Neural cell (in vitro differentiated cells): ENCODE measurements around the gene TSPEAR. TPM values are rescaled to one million over a fixed set of nuclear protein-coding genes. Genes with fewer than 3 reads are reported as not detected.

Experiments
- H2AFZ ChIP-seq: fragments of 200-600, 300-800 bp; sonication (generic), shearing (Covaris generic); 2 replicates; pipeline ENCODE4 v1.6.0; 2014; ENCODE audit warnings: low read depth, mild to moderate bottlenecking, antibody characterized with exemption, low read length, moderate library complexity
- H3F3A ChIP-seq: fragments of 200-600 bp; shearing (Covaris generic); 2 replicates; pipeline ENCODE4 v1.6.1; 2016; ENCODE audit warnings: mild to moderate bottlenecking, moderate library complexity, mixed read lengths, antibody characterized with exemption, low read length; ENCODE audit not compliant: insufficient read depth, poor library complexity, severe bottlenecking
- H3K27ac ChIP-seq: fragments of 200-600, 300-800 bp; sonication (generic), shearing (Covaris generic); 2 replicates; pipeline ENCODE4 v1.5.1; 2014; ENCODE audit warnings: mild to moderate bottlenecking, low read length, moderate library complexity
- H3K27me3 ChIP-seq: fragments of 300-800, 200-600 bp; sonication (generic), shearing (Covaris generic); 2 replicates; pipeline ENCODE4 v1.6.0; 2014; ENCODE audit warnings: mild to moderate bottlenecking, low read depth, low read length, moderate library complexity; ENCODE audit not compliant: insufficient read depth
- H3K36me3 ChIP-seq: fragments of 300-800, 200-600 bp; sonication (generic), shearing (Covaris generic); 2 replicates; pipeline ENCODE4 v1.5.1; 2014; ENCODE audit warnings: mild to moderate bottlenecking, antibody characterized with exemption, low read length, moderate library complexity; ENCODE audit not compliant: insufficient read depth
- H3K4me2 ChIP-seq: fragments of 300-800, 200-600 bp; sonication (generic), shearing (Covaris generic); 2 replicates; pipeline ENCODE4 v1.6.0; 2014; ENCODE audit warnings: mild to moderate bottlenecking, low read length
- H3K4me3 ChIP-seq: fragments of 300-800, 200-600 bp; sonication (generic), shearing (Covaris generic); 2 replicates; pipeline ENCODE4 v1.5.1; 2014; ENCODE audit warnings: mild to moderate bottlenecking, low read length, moderate library complexity
- H3K79me2 ChIP-seq: fragments of 200-600 bp; shearing (Covaris generic); replicated peaks from 2 replicates; pipeline ENCODE4 v1.6.0; 2014; ENCODE audit warnings: mild to moderate bottlenecking, low read length, moderate library complexity; ENCODE audit not compliant: insufficient read depth
- H3K9ac ChIP-seq: fragments of 300-800, 200-600 bp; sonication (generic), shearing (Covaris generic); 2 replicates; pipeline ENCODE4 v1.6.1; 2016; ENCODE audit warnings: mild to moderate bottlenecking, low read length, mixed read lengths
- H3K9me2 ChIP-seq: fragments of 200-600 bp; shearing (Covaris generic); 2 replicates; pipeline ENCODE4 v1.6.1; 2016; ENCODE audit warnings: mild to moderate bottlenecking, low read length, mixed read lengths; ENCODE audit not compliant: insufficient read depth
- H3K9me3 ChIP-seq: fragments of 200-600, 300-800 bp; sonication (generic), shearing (Covaris generic); 2 replicates; pipeline ENCODE4 v1.6.1; 2016; ENCODE audit warnings: mild to moderate bottlenecking, mixed run types, low read length, moderate library complexity, mixed read lengths
- H4K20me1 ChIP-seq: fragments of 200-600 bp; shearing (Covaris generic); 2 replicates; pipeline ENCODE4 v1.6.1; 2016; ENCODE audit warnings: mild to moderate bottlenecking, mixed run types; ENCODE audit not compliant: insufficient read depth
- EP300 ChIP-seq: fragments of 450-650 bp; conservative IDR thresholded peaks from 2 replicates; pipeline ENCODE4 v1.6.1; 2014; ENCODE audit warnings: antibody characterized with exemption, mild to moderate bottlenecking, moderate library complexity; ENCODE audit not compliant: poor library complexity, severe bottlenecking
- EZH2 ChIP-seq: fragments of 200-600, 300-800 bp; shearing (Covaris generic), sonication (generic); IDR thresholded peaks from 2 replicates; pipeline ENCODE4 v1.6.1; 2014; ENCODE audit warnings: antibody characterized with exemption, low read length, borderline replicate concordance, mild to moderate bottlenecking; ENCODE audit not compliant: insufficient read depth, poor library complexity, severe bottlenecking
- POLR2AphosphoS5 ChIP-seq: IDR thresholded peaks from 2 replicates; pipeline ENCODE4 v1.6.1; 2012
- RAD21 ChIP-seq: fragments of 450-650 bp; conservative IDR thresholded peaks from 2 replicates; pipeline ENCODE4 v1.6.1; 2014; ENCODE audit warnings: antibody characterized with exemption, mild to moderate bottlenecking, moderate library complexity
- SMC3 ChIP-seq: fragments of 450-650 bp; conservative IDR thresholded peaks from 2 replicates; pipeline ENCODE4 v1.6.1; 2014; ENCODE audit warnings: antibody characterized with exemption, mild to moderate bottlenecking, moderate library complexity; ENCODE audit not compliant: poor library complexity
- TAF1 ChIP-seq: IDR thresholded peaks from 2 replicates; pipeline ENCODE4 v1.6.1; 2012; ENCODE audit warnings: low read depth
- polyA plus RNA-seq: library from polyadenylated mRNA; depleted of rRNA; stranded (reverse); fragments of >200 nt; gene quantifications from 2 replicates; pipeline ENCODE4 v1.2.3, GENCODE V29; 2014
- TF ChIP-seq, protein P1 (sequence below): IDR thresholded peaks from 2 replicates; pipeline ENCODE4 v1.6.1; 2012; ENCODE audit warnings: borderline replicate concordance
- TF ChIP-seq, protein P2 (sequence below): fragments of 450-650 bp; IDR thresholded peaks from 2 replicates; pipeline ENCODE4 v1.5.1; 2014; ENCODE audit warnings: antibody characterized with exemption, mild to moderate bottlenecking, moderate library complexity; ENCODE audit not compliant: poor library complexity, severe bottlenecking

Gene TSPEAR
- polyA plus RNA-seq, 1 donor from 2014 or later, result 0.19 TPM

DNA sequence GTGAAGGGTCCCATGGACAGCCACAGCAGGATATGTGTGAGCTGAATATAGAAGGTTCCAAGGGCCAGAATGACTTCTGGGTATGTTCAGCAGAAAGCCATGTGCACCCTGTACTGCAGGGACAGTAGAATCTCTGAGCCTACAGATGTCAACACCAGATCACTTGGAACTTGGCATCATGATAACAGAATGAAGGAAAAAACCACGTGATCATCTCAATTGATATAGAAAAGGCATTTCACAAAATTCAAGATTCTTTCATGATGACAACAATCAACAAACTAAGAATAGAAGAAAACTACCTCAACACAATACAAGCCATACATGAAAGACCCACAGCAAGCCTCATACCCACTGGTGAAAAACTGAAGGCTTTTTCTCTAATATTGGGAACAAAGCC lies 43.8 kb downstream of the TSPEAR start:
- no peaks in the 10 kb centered on the region for H3K79me2 ChIP-seq
- no peak overlapping the region for H3K9ac ChIP-seq
- peaks cover 4% of the 10 kb centered on the region for H3K9me3 ChIP-seq
- H3K9me2 ChIP-seq, result no peaks in the 10 kb centered on the region
- H3K4me3 ChIP-seq, result no peak overlapping the region
- TF ChIP-seq POLR2AphosphoS5, result no peak
- TF ChIP-seq, protein P1, sequence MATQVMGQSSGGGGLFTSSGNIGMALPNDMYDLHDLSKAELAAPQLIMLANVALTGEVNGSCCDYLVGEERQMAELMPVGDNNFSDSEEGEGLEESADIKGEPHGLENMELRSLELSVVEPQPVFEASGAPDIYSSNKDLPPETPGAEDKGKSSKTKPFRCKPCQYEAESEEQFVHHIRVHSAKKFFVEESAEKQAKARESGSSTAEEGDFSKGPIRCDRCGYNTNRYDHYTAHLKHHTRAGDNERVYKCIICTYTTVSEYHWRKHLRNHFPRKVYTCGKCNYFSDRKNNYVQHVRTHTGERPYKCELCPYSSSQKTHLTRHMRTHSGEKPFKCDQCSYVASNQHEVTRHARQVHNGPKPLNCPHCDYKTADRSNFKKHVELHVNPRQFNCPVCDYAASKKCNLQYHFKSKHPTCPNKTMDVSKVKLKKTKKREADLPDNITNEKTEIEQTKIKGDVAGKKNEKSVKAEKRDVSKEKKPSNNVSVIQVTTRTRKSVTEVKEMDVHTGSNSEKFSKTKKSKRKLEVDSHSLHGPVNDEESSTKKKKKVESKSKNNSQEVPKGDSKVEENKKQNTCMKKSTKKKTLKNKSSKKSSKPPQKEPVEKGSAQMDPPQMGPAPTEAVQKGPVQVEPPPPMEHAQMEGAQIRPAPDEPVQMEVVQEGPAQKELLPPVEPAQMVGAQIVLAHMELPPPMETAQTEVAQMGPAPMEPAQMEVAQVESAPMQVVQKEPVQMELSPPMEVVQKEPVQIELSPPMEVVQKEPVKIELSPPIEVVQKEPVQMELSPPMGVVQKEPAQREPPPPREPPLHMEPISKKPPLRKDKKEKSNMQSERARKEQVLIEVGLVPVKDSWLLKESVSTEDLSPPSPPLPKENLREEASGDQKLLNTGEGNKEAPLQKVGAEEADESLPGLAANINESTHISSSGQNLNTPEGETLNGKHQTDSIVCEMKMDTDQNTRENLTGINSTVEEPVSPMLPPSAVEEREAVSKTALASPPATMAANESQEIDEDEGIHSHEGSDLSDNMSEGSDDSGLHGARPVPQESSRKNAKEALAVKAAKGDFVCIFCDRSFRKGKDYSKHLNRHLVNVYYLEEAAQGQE, result no peak
- no peaks in the 10 kb centered on the region for H3K36me3 ChIP-seq
- H4K20me1 ChIP-seq, result no peaks in the 10 kb centered on the region
- H3K27ac ChIP-seq, result no peak overlapping the region
- H3F3A ChIP-seq, result no peaks in the 10 kb centered on the region
- H3K4me2 ChIP-seq, result no peak overlapping the region
- no peaks in the 10 kb centered on the region for H3K27me3 ChIP-seq
- H2AFZ ChIP-seq, result no peak overlapping the region

DNA sequence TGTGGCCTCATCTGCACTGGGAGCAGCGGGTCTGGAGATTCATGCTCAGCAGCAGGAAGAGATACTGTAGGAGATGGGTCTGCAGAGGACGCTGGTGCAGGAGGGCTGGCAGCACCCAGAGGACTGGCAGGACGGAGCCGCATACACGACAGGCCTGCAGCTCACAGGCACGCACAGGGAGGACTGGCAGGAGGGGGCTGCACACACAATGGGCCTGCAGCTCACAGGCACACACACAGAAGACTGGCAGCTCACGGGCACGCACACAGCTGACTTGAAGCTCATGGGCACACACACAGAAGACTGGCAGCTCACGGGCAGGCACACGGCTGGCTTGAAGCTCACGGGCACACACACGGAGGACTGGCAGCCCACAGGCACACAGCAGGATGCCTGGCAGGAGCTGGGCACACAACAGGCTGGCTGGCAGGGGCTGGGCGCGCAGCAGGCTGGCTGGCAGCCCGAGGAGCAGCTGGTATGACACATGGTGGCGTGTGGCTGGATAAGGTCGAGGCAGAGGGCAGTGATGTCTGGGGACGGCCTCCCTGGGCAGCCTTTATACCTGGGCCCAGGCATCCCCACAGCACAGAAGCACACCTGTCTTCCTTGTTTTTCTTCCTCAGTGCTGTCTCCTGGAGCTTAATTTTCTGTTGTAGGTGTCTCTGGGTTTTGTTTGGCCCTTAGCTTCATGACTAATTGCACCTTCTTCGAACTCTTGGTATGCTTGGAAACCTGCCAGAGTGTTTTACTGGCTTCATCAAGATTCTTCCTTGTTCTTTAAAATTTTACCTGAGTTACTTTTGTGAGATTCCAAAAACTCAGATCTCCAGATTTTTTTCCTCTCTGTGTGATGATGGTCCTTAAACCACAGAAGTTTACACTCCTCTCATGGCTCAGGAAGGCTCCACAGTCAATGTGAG lies 44.7 kb downstream of the TSPEAR start, which contains the start of gene KRTAP12-2:
Gene KRTAP12-2, minus strand, starts transcription at position 527 of the 920 bp plus-strand sequence. Its CDS starts 41 bp downstream, at position 486.
- H3K9ac ChIP-seq, result no peak within 1 kb of the TSS
- no peaks in the 10 kb centered on the region for H3K79me2 ChIP-seq
- no peak within 1 kb of the TSS for H3K4me3 ChIP-seq
- no peak within 1 kb of the TSS for H3K4me2 ChIP-seq
- no peak within 1 kb of the TSS for H3K27ac ChIP-seq
- H3F3A ChIP-seq, result no peaks in the 10 kb centered on the region
- H3K9me3 ChIP-seq, result peaks cover 4% of the 10 kb centered on the region
- TF ChIP-seq POLR2AphosphoS5 (no peak), EP300 (no peak), TAF1 (no peak), SMC3 (no peak), EZH2 (no peak), RAD21 (no peak)
- TF ChIP-seq, protein P1, result no peak
- TF ChIP-seq, protein P2, sequence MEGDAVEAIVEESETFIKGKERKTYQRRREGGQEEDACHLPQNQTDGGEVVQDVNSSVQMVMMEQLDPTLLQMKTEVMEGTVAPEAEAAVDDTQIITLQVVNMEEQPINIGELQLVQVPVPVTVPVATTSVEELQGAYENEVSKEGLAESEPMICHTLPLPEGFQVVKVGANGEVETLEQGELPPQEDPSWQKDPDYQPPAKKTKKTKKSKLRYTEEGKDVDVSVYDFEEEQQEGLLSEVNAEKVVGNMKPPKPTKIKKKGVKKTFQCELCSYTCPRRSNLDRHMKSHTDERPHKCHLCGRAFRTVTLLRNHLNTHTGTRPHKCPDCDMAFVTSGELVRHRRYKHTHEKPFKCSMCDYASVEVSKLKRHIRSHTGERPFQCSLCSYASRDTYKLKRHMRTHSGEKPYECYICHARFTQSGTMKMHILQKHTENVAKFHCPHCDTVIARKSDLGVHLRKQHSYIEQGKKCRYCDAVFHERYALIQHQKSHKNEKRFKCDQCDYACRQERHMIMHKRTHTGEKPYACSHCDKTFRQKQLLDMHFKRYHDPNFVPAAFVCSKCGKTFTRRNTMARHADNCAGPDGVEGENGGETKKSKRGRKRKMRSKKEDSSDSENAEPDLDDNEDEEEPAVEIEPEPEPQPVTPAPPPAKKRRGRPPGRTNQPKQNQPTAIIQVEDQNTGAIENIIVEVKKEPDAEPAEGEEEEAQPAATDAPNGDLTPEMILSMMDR, result no peak
- H3K27me3 ChIP-seq, result no peaks in the 10 kb centered on the region
- no peaks in the 10 kb centered on the region for H3K9me2 ChIP-seq
- no peak within 1 kb of the TSS for H2AFZ ChIP-seq
- no peaks in the 10 kb centered on the region for H4K20me1 ChIP-seq
- H3K36me3 ChIP-seq, result no peaks in the 10 kb centered on the region
